Gastroesophageal sphincter (tissue), 4 donors: ENCODE measurements around the gene OPCML. TPM values are rescaled to one million over a fixed set of nuclear protein-coding genes. Genes with fewer than 3 reads are reported as not detected.

Experiments
- ATAC-seq: fragments of 150-250 bp; one replicate; pipeline ENCODE4 v1.9.1; 2016; ENCODE audit warnings: mild to moderate bottlenecking, moderate library complexity
- H3K27ac ChIP-seq, 4 donors: fragments of 200-600 bp; sonication (generic) in 3 of 4; 1 replicate in 3 of 4; 2 replicates in 1 of 4; pipeline ENCODE4 v1.5.1; 2016 to 2019
- H3K27me3 ChIP-seq: fragments of 200-600 bp; sonication (generic); one replicate; pipeline ENCODE4 v1.5.1; 2019
- H3K36me3 ChIP-seq, 2 donors: fragments of 200-600 bp; sonication (generic); one replicate each; pipeline ENCODE4 v1.5.1; 2019; ENCODE audit warnings: control low read depth in 1 of 2
- H3K4me1 ChIP-seq, 3 donors: fragments of 200-600 bp; sonication (generic); 1 replicate in 2 of 3; 2 replicates in 1 of 3; pipeline ENCODE4 v1.5.1; 2016 to 2019; ENCODE audit warnings: control low read depth in 2 of 3
- H3K4me3 ChIP-seq, 2 donors: fragments of 200-600 bp; sonication (generic); one replicate each; pipeline ENCODE4 v1.5.1; 2019; ENCODE audit warnings: mild to moderate bottlenecking in 1 of 2, moderate library complexity in 1 of 2
- H3K9me3 ChIP-seq, 3 donors: fragments of 200-600 bp; sonication (generic); one replicate each; pipeline ENCODE4 v1.5.1; 2017 to 2019; ENCODE audit warnings: control low read depth in 2 of 3
- CTCF ChIP-seq, 4 experiments: fragments of 200-600 bp in 2 of 4; fragments of 450-650 bp in 2 of 4; sonication (generic) in 1 of 4; IDR thresholded peaks; one replicate each; pipeline ENCODE4 v1.5.1; 2017 to 2019; ENCODE audit warnings: antibody characterized with exemption in 4 of 4, mild to moderate bottlenecking in 2 of 4, moderate library complexity in 2 of 4
- EP300 ChIP-seq: sonication (generic); formaldehyde crosslinking; IDR thresholded peaks from one replicate; pipeline ENCODE4 v1.6.1; 2017; ENCODE audit warnings: antibody characterized with exemption, mild to moderate bottlenecking
- POLR2A ChIP-seq, 2 donors: fragments of 450-650 bp; IDR thresholded peaks; one replicate each; pipeline ENCODE4 v1.6.1; 2017; ENCODE audit warnings: antibody characterized with exemption in 2 of 2, mild to moderate bottlenecking in 2 of 2, moderate library complexity in 1 of 2
- POLR2AphosphoS5 ChIP-seq: sonication (generic); formaldehyde crosslinking; IDR thresholded peaks from one replicate; pipeline ENCODE4 v1.6.1; 2017; ENCODE audit warnings: antibody characterized with exemption
- WGBS, 2 donors: methylation state at CpG; one replicate each; pipeline ENCODE4 v1.1.5; 2018; ENCODE audit warnings: low coverage in 1 of 2; 5-methylcytosine and 5-hydroxymethylcytosine counted together
- total RNA-seq, 4 donors: library from RNA; depleted of rRNA; stranded (reverse); fragments of >200 nt; gene quantifications; one replicate each; pipeline ENCODE4 v1.1.0, GENCODE V29; 2016

Gene OPCML
- total RNA-seq, 4 donors from 2014 or later, result 0.13 to 0.93 (median 0.33) TPM

GRCh38 chr11:132644520-132645239 lies 887.6 kb downstream of the OPCML start:
- H3K27me3 ChIP-seq, result no peaks in the 10 kb centered on the region
- no peak for TF ChIP-seq POLR2AphosphoS5
- TF ChIP-seq POLR2A (IDR thresholded peaks at IDR 0.05), result no peak
- no peak for TF ChIP-seq EP300
- TF ChIP-seq CTCF (IDR thresholded peaks at IDR 0.05), result no peak
- no peaks in the 10 kb centered on the region for H3K9me3 ChIP-seq
- H3K27ac ChIP-seq, result no peak overlapping the region
- H3K4me3 ChIP-seq, result no peak overlapping the region
- no peak for ATAC-seq
- no peaks in the 10 kb centered on the region for H3K4me1 ChIP-seq
- H3K36me3 ChIP-seq, result no peaks in the 10 kb centered on the region
- 39 to 51% methylated on average over 5 to 6 of the region's 6 CpGs for WGBS, 2 donors

- Histone ChIP-seq H3K4me1 (no peaks in the 10 kb centered on the region), H3K4me3 (no peak overlapping the region), H3K36me3 (no peaks in the 10 kb centered on the region), H3K27me3 (no peaks in the 10 kb centered on the region), H3K9me3 (no peaks in the 10 kb centered on the region), H3K27ac (no peak overlapping the region)
- 53 to 59% methylated on average over 5 to 9 of the region's 9 CpGs for WGBS, 2 donors
- ATAC-seq, result no peak
- TF ChIP-seq POLR2AphosphoS5 (no peak), CTCF (IDR thresholded peaks at IDR 0.05) (no peak), EP300 (no peak), POLR2A (IDR thresholded peaks at IDR 0.05) (no peak)
Measured at GRCh38 chr11:132643239-132643638, 889.1 kb downstream of the OPCML start.

- Histone ChIP-seq H3K4me3 (no peak overlapping the region), H3K27ac (no peak overlapping the region), H3K36me3 (no peaks in the 10 kb centered on the region), H3K4me1 (no peaks in the 10 kb centered on the region), H3K9me3 (no peaks in the 10 kb centered on the region), H3K27me3 (no peaks in the 10 kb centered on the region)
- no peak for TF ChIP-seq POLR2A (IDR thresholded peaks at IDR 0.05)
- no peak for TF ChIP-seq EP300
- TF ChIP-seq POLR2AphosphoS5, result no peak
- TF ChIP-seq CTCF (IDR thresholded peaks at IDR 0.05), result no peak
- no peak for ATAC-seq
- WGBS, 2 donors, result 69% methylated on average over 2 of the region's 3 CpGs; no CpG with 5 or more reads in 1 of the 2 donors
Measured at GRCh38 chr11:132640952-132641351, 891.3 kb downstream of the OPCML start.

GRCh38 chr11:132639986-132640385 lies 892.3 kb downstream of the OPCML start:
- Histone ChIP-seq H3K27me3 (no peaks in the 10 kb centered on the region), H3K27ac (no peak overlapping the region), H3K4me3 (no peak overlapping the region), H3K36me3 (no peaks in the 10 kb centered on the region), H3K9me3 (no peaks in the 10 kb centered on the region), H3K4me1 (no peaks in the 10 kb centered on the region)
- TF ChIP-seq POLR2A (IDR thresholded peaks at IDR 0.05) (no peak), CTCF (IDR thresholded peaks at IDR 0.05) (no peak), POLR2AphosphoS5 (no peak), EP300 (no peak)
- no peak for ATAC-seq
- 67 to 82% methylated on average over 3 to 4 of the region's 6 CpGs for WGBS, 2 donors

GRCh38 chr11:132639403-132639802 lies 892.9 kb downstream of the OPCML start:
- H3K4me3 ChIP-seq, result no peak overlapping the region
- no peaks in the 10 kb centered on the region for H3K36me3 ChIP-seq
- TF ChIP-seq POLR2AphosphoS5 (no peak), POLR2A (IDR thresholded peaks at IDR 0.05) (no peak)
- no peaks in the 10 kb centered on the region for H3K4me1 ChIP-seq
- H3K27ac ChIP-seq, result no peak overlapping the region
- WGBS, 2 donors, result 55 to 65% methylated on average over 3 of the region's 3 CpGs
- ATAC-seq, result no peak
- H3K9me3 ChIP-seq, result no peaks in the 10 kb centered on the region
- H3K27me3 ChIP-seq, result no peaks in the 10 kb centered on the region
